SJSA1 (cell line): ENCODE measurements around the gene MYO5B. TPM values are rescaled to one million over a fixed set of nuclear protein-coding genes. Genes with fewer than 3 reads are reported as not detected.

Source experiments
- DNase-seq, 2 experiments: peaks; one replicate each; pipeline ENCODE4 v3.0.0-alpha.2; 2015 to 2020; ENCODE audit warnings: low spot score in 2 of 2, low read depth in 1 of 2
- H3K27ac ChIP-seq: fragments of 250-450 bp; sonication (Bioruptor Pico); 2 replicates; pipeline ENCODE4 v1.5.1; 2020; ENCODE audit warnings: mild to moderate bottlenecking, moderate library complexity
- H3K27me3 ChIP-seq: fragments of 250-450 bp; sonication (Bioruptor Pico); replicated peaks from 2 replicates; pipeline ENCODE4 v1.5.1; 2020; ENCODE audit warnings: mild to moderate bottlenecking, moderate library complexity
- H3K36me3 ChIP-seq: fragments of 250-450 bp; sonication (Bioruptor Pico); 2 replicates; pipeline ENCODE4 v1.5.1; 2020; ENCODE audit warnings: mild to moderate bottlenecking
- H3K4me1 ChIP-seq: fragments of 250-450 bp; sonication (Bioruptor Pico); replicated peaks from 2 replicates; pipeline ENCODE4 v1.6.1; 2021; ENCODE audit warnings: mild to moderate bottlenecking
- H3K4me3 ChIP-seq: fragments of 250-450 bp; sonication (Bioruptor Pico); 2 replicates; pipeline ENCODE4 v1.5.1; 2020; ENCODE audit warnings: mild to moderate bottlenecking
- H3K9me3 ChIP-seq: fragments of 250-450 bp; sonication (Bioruptor Pico); replicated peaks from 2 replicates; pipeline ENCODE4 v1.5.1; 2020; ENCODE audit warnings: mild to moderate bottlenecking
- total RNA-seq: library from RNA; depleted of rRNA; stranded (reverse); fragments of >200 nt; shearing (Covaris generic); gene quantifications from 2 replicates; pipeline ENCODE4 v1.2.3, GENCODE V29; 2014

MYO5B gene
- total RNA-seq, 1 experiment from 2014 or later: 3.4 TPM

DNA sequence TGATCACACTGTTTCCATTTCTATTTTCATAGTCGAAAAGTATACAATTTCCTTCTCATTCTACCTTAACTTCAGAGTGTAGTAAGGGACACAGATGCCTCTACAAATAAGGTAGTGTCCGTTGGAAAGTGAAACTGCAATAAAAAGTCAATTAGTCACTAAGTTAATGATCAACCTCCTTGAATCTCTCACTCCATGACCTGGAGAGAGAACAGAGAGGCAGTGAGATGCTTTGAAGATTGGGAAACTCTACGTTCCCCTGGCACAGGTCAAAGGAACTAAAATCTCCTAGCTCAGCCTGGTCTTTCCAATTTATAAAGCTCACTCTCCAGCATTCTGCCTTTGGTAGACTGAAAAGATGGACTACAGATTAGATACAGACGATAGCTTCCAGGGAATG, 227.8 kb downstream of the MYO5B start:
- peaks cover 6% of the 10 kb centered on the region for H3K27me3 ChIP-seq
- H3K9me3 ChIP-seq: no peaks in the 10 kb centered on the region
- no peak for DNase-seq
- H3K27ac ChIP-seq: no peak overlapping the region
- no peaks in the 10 kb centered on the region for H3K36me3 ChIP-seq
- no peaks in the 10 kb centered on the region for H3K4me1 ChIP-seq
- H3K4me3 ChIP-seq: no peak overlapping the region

DNA sequence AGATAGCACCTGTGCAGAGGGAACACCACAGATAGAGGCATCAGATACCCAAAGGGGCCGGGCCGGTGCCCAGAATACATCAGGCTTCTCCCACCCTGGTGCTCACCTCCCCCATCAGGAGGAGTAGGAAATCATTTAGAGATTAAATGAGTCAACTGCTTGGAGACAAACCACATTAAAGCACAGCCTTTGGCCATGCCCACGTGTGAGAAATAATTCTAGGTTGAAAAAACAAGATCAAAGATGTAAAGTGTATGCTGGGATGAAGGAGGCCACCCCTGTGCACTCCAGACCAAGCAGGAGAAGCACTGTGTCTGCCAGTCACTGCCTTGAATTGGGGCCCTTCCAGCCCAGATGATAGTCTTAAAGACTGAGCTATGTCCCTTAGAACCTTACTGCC, 228.9 kb downstream of the MYO5B start:
- Histone ChIP-seq H3K4me3 (no peak overlapping the region), H3K27ac (no peak overlapping the region), H3K4me1 (no peaks in the 10 kb centered on the region), H3K36me3 (no peaks in the 10 kb centered on the region), H3K27me3 (peaks cover 7% of the 10 kb centered on the region; the same call in 1 of the 2 replicates), H3K9me3 (no peaks in the 10 kb centered on the region)
- no peak for DNase-seq

DNA sequence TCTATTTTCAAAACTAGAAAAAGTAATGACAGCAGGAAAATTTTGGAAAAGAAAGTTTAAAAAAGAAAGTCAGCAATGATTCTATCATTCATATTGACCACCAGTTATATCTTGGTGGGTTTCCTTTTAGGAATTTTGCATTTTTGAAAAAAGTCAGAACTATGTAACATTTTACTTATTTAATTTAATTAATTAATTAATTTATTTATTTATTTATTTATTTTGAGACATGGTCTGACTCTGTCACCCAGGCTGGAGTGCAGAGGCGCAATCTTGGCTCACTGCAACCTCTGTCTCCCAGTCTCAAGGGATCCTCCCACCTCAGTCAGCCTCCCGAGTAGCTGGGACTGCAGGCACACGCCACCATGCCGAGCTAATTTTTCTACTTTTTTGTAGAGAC, 231.7 kb downstream of the MYO5B start:
- Histone ChIP-seq H3K4me3 (no peak overlapping the region), H3K27me3 (peaks cover 7% of the 10 kb centered on the region; the same call in 1 of the 2 replicates), H3K9me3 (no peaks in the 10 kb centered on the region), H3K27ac (no peak overlapping the region), H3K4me1 (no peaks in the 10 kb centered on the region), H3K36me3 (no peaks in the 10 kb centered on the region)
- no peak for DNase-seq

DNA sequence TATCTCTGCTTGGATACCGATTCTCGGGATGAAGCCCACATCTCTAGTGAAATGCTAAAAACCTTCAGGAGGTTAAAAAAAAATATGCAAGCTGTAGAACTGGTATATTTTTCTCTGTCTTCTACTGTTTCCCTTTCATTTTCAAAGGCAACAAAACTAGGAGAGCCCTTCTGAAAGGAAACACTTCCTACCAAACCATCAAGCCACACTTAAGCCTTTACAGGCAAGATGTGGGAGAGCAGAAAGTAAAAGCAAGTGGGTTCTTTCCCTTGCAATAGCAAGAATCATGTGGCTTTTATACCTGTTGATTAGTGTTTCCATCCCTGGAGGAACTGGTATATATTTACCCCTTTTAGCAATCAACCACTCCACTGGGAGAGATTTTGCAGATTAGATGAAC, 233.7 kb downstream of the MYO5B start:
- Histone ChIP-seq H3K36me3 (no peaks in the 10 kb centered on the region), H3K4me1 (no peaks in the 10 kb centered on the region), H3K27me3 (peaks cover 7% of the 10 kb centered on the region; the same call in 1 of the 2 replicates), H3K27ac (no peak overlapping the region), H3K4me3 (no peak overlapping the region), H3K9me3 (no peaks in the 10 kb centered on the region)
- no peak for DNase-seq

DNA sequence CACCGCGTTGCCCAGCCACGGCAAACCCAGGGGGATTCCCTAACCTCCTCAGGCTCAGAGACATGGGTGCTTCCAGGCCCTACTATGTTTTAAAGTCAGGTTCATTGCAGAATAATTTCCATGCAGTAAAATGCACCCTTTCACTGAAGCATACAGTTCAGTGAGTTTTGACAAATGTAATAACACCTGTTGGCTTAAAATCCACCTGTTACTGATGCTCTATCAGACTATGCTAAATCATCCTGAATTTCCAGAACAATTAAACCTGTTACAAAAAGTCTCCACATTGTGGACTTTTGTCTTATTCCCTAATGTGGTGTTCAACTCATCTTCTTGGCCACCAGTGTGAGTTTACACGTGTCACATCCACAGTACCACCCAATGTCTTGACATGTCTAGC, 234.6 kb downstream of the MYO5B start:
- DNase-seq: no peak
- H3K9me3 ChIP-seq: no peaks in the 10 kb centered on the region
- no peaks in the 10 kb centered on the region for H3K4me1 ChIP-seq
- H3K4me3 ChIP-seq: no peak overlapping the region
- no peaks in the 10 kb centered on the region for H3K36me3 ChIP-seq
- H3K27me3 ChIP-seq: peaks cover 9% of the 10 kb centered on the region; the same call in 1 of the 2 replicates
- H3K27ac ChIP-seq: no peak overlapping the region

DNA sequence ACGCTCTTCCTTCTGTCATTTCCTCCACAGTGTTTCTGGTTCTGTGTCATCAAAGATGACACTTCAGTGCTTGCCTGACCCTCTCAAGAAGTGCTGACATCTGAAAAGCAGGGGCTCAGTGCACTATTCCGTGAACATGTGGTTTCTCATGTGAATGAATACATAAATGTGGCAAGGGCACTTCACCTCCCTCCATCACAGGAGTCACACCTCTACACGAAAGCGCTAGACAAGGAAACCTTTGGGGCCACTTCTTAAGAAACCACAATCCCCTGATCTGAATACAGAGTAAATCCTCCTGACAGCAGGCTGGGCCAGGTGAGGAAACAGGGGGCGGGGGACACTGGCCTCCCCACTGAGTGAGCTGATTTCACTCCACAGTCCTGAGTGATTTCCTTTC, 235.8 kb downstream of the MYO5B start:
- Histone ChIP-seq H3K9me3 (no peaks in the 10 kb centered on the region), H3K4me1 (no peaks in the 10 kb centered on the region), H3K36me3 (no peaks in the 10 kb centered on the region), H3K27ac (no peak overlapping the region), H3K27me3 (peaks cover 12% of the 10 kb centered on the region; the same call in 1 of the 2 replicates), H3K4me3 (no peak overlapping the region)
- DNase-seq: no peak

DNA sequence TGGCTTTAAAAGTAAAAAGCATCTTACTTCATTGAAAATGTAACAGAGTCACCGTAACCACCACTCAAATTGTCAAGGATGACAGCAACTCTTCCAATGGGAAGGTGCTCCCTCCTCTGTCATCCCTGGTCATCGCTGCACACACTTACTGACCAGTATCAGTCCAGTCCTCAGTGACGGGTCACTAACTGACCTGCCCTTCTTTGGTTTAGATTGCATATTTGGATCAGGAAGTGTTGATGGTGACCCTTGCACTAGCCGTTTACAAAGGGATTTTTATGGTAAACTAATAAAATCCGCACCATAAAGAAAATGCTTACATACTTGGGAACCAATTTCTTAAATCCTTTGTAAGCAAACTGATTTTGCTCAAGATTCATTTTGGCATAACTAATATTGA, 239.7 kb downstream of the MYO5B start:
- Histone ChIP-seq H3K27ac (no peak overlapping the region), H3K4me1 (no peaks in the 10 kb centered on the region), H3K4me3 (no peak overlapping the region), H3K9me3 (no peaks in the 10 kb centered on the region), H3K27me3 (peaks cover 22% of the 10 kb centered on the region), H3K36me3 (no peaks in the 10 kb centered on the region)
- DNase-seq: no peak

DNA sequence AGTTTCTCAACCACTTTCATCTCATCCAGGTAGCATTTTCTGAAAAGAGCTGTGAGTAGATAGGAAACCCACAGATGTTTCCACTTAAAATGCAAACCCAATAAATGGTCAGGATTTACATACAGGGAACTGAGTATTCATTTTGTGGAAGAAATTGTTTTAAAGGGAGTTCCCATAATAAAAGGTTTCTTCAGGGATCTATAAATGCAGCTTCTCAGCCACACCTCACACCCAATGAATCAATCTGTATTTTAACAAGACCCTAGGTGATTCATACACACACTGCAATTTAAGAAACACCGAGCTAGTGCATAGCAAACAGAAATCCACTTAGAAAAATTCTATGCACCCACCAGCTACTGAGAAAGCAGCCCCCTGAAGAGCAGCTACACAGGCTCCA, 241.6 kb downstream of the MYO5B start:
- no peak for DNase-seq
- Histone ChIP-seq H3K4me3 (no peak overlapping the region), H3K27me3 (peaks cover 33% of the 10 kb centered on the region), H3K4me1 (no peaks in the 10 kb centered on the region), H3K27ac (no peak overlapping the region), H3K9me3 (no peaks in the 10 kb centered on the region), H3K36me3 (no peaks in the 10 kb centered on the region)

DNA sequence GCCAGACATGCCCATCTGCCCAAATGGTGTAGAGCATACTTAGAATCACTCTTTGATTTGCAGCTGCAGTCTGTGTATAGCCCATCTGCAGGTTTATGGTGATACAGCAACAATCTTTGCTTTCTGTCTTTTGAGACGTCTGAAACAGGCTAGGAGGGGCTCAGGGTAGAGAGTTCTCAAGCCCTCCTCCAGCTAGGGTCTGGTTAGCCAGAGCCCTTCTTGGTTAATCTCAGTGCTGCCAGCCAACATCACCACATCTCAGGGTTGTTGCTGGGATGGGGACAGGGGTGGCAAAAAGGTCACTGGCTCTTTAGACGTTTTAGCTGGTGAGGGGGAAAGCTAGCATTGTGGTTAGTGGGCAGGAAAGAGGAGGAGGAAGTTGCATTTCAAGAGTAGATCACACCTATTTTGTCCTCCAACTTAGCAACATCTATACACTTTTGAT, 245.0 kb downstream of the MYO5B start:
- Histone ChIP-seq H3K4me1 (no peaks in the 10 kb centered on the region), H3K36me3 (no peaks in the 10 kb centered on the region), H3K27ac (no peak overlapping the region), H3K4me3 (no peak overlapping the region), H3K9me3 (no peaks in the 10 kb centered on the region), H3K27me3 (peaks cover 38% of the 10 kb centered on the region)
- no peak for DNase-seq

DNA sequence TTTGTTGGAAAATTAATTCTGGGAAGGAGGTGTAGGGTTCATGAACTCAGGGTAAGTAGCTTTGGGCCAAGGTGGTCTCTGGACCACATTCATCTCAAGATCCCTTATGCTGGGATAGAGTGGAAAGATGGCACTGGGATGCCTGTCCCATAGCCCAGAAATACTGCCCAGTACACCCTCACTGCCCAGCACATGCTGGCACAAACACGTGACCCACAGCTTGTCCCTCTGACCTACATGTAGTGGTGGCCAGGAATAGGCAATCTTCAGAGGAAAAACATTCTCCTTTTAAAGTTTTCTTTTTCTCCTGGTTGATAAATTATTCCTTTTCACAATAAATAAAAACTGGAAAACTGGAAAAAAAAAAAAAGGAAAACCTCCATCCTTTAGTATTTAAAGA, 246.0 kb downstream of the MYO5B start:
- Histone ChIP-seq H3K27me3 (peaks cover 35% of the 10 kb centered on the region), H3K36me3 (no peaks in the 10 kb centered on the region), H3K9me3 (no peaks in the 10 kb centered on the region), H3K4me3 (no peak overlapping the region), H3K4me1 (no peaks in the 10 kb centered on the region), H3K27ac (no peak overlapping the region)
- DNase-seq: no peak

DNA sequence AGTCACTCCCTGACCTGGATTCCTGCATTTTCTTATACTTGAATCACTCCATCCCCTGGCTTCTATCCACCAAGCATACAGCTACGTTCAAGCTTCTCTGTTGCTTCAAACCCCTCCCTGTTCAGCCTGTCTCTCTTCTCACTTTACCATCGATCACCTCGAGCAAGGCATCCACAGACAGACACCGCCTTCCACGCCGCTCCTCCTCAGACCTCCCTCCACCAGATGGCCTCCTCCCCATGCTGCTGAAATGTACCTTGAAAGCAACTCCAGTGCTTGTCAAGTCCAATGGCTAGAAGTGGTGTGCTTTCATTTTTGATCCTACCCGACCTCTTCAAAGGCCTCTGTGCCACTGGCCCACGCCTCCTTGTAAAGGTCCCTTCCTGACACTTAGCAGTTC, 250.3 kb downstream of the MYO5B start:
- H3K9me3 ChIP-seq: no peaks in the 10 kb centered on the region
- DNase-seq: no peak
- no peaks in the 10 kb centered on the region for H3K4me1 ChIP-seq
- peaks cover 15% of the 10 kb centered on the region for H3K27me3 ChIP-seq
- H3K27ac ChIP-seq: no peak overlapping the region
- H3K36me3 ChIP-seq: no peaks in the 10 kb centered on the region
- H3K4me3 ChIP-seq: no peak overlapping the region

DNA sequence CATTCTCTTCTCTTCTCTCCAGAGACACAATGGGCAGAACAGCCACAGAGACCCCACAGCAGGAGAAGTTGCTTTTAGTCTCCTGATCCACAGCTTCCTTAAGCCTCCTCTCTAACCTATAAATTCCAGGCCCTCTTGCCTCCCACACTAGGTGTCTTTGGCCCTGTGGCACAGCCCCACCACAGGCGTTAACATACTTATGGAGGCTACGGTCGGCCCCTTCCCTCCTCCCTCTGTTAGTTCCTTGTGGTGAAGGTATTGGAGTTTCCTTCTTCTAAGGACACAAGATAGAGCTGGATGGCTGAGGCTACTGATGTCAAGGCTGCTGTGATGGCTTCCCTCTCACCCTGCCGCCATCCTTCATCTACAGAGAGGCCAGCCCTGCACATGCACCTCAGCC, 258.1 kb downstream of the MYO5B start:
- Histone ChIP-seq H3K9me3 (no peaks in the 10 kb centered on the region), H3K27me3 (0 out of 2 replicates have a peak, but pooled peaks cover 2% of the 10 kb centered on the region), H3K4me1 (no peaks in the 10 kb centered on the region), H3K36me3 (no peaks in the 10 kb centered on the region), H3K4me3 (no peak overlapping the region), H3K27ac (no peak overlapping the region)
- DNase-seq: no peak

DNA sequence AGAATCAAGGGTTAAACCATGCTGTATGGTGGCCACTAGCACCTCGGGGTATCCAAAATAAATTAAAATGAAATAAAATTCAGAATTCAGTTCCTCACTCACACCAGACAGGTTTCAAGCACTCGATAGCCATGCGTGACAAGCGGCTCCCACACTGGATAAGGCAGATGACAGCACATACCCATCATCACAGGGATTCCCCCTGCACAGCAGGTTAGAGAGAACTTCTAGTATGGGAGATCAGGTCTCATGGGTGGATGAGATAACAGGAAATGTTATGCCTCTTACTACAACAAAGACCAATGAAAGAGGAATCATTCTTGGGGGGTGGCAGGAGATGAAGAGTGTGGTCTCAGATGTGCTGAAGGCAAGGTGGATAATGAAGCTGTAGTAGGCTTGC, 259.7 kb downstream of the MYO5B start:
- Histone ChIP-seq H3K9me3 (no peaks in the 10 kb centered on the region), H3K36me3 (no peaks in the 10 kb centered on the region), H3K27ac (no peak overlapping the region), H3K4me1 (no peaks in the 10 kb centered on the region), H3K4me3 (no peak overlapping the region), H3K27me3 (0 out of 2 replicates have a peak, but pooled peaks cover 2% of the 10 kb centered on the region)
- no peak for DNase-seq

DNA sequence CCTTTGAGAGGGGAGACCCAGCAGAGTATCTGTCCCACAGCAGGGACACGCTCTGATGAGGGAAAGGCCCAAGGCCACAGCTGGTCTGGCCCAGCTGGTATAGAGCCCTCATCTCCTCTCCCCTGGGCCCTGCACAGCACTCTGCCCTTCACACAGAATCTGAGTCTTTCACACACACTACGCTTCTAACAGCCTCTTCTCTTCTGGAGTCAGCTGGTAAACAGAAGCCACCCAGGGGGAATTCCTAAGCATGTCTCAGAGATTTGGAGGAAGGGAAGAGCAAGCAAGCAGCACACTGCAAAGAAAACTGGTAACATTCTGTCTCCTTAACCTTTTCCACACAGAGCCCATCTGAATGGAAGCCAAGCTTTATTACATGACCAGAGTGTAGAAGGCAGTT, 260.5 kb downstream of the MYO5B start:
- peak in 1 of 2 experiments; percentile 6 for DNase-seq
- Histone ChIP-seq H3K9me3 (no peaks in the 10 kb centered on the region), H3K4me3 (no peak overlapping the region), H3K4me1 (no peaks in the 10 kb centered on the region), H3K27ac (no peak overlapping the region), H3K27me3 (0 out of 2 replicates have a peak, but pooled peaks cover 2% of the 10 kb centered on the region), H3K36me3 (no peaks in the 10 kb centered on the region)

DNA sequence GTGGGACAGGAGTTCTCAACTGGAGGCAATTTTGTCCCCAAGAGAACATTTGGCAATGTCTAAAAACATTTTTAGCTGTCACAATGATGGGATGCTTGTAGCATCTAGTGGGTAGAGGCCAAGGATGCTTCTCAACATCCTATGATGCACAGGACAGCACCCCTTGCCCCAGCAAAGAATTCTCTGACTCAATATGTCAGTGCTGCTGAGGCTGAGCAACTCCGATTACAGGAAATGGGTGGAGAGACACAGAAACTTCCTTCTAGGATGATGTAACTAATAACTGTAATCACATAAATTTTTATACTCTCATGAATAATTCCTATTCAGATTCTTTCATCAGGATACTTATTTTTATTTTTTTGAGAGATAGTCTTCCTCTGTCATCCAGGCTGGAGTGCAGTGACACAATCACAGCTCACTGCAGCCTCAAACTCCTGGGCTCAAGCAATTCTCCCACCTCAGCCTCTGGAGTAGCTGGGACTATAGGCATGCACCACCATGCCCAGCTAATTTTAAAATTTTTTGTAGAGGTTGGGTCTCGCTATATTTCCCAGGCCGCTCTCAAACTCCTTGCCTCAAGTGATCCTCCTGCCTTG, 261.3 kb downstream of the MYO5B start:
- DNase-seq: no peak
- no peaks in the 10 kb centered on the region for H3K9me3 ChIP-seq

More for the DNA sequence above, 261.3 kb downstream of the MYO5B start:
- no peak overlapping the region for H3K4me3 ChIP-seq
- no peaks in the 10 kb centered on the region for H3K4me1 ChIP-seq
- H3K27ac ChIP-seq: no peak overlapping the region
- no peaks in the 10 kb centered on the region for H3K36me3 ChIP-seq
- peaks cover 3% of the 10 kb centered on the region; the same call in 1 of the 2 replicates for H3K27me3 ChIP-seq
